Gastroesophageal sphincter (tissue), 3 donors: Measurements from ENCODE around the gene ZNF592.

Experiments
- CTCF ChIP-seq, 4 experiments: fragments of 200-600 bp in 2 of 4; fragments of 450-650 bp in 2 of 4; sonication (generic) in 1 of 4; IDR thresholded peaks; one replicate each; pipeline ENCODE4 v1.5.1; 2017 to 2019; ENCODE audit warnings: antibody characterized with exemption in 4 of 4, mild to moderate bottlenecking in 2 of 4, moderate library complexity in 2 of 4
- EP300 ChIP-seq: sonication (generic); formaldehyde crosslinking; IDR thresholded peaks from one replicate; pipeline ENCODE4 v1.6.1; 2017; ENCODE audit warnings: antibody characterized with exemption, mild to moderate bottlenecking
- POLR2A ChIP-seq, 2 donors: fragments of 450-650 bp; IDR thresholded peaks; one replicate each; pipeline ENCODE4 v1.6.1; 2017; ENCODE audit warnings: antibody characterized with exemption in 2 of 2, mild to moderate bottlenecking in 2 of 2, moderate library complexity in 1 of 2

GRCh38 chr15:84847382-84847781 is 99.0 kb downstream of the ZNF592 start:
- TF ChIP-seq CTCF (IDR thresholded peaks at IDR 0.05): no peak
- no peak for TF ChIP-seq POLR2A (IDR thresholded peaks at IDR 0.05)
- TF ChIP-seq EP300: no peak
